Sigmoid colon (tissue), 3 donors: ENCODE data around the gene DNER.

Experiments
- CTCF ChIP-seq, 4 experiments: fragments of 450-650 bp in 3 of 4; fragments of 200-600 bp in 1 of 4; IDR thresholded peaks; one replicate each; pipeline ENCODE4 v1.5.1; 2016 to 2019; ENCODE audit warnings: antibody characterized with exemption in 4 of 4, mild to moderate bottlenecking in 3 of 4, moderate library complexity in 2 of 4
- POLR2A ChIP-seq, 2 donors: fragments of 450-650 bp; IDR thresholded peaks; one replicate each; pipeline ENCODE4 v1.6.1; 2016; ENCODE audit warnings: antibody characterized with exemption in 2 of 2, mild to moderate bottlenecking in 2 of 2, moderate library complexity in 2 of 2

GRCh38 chr2:229401171-229401865 lies 313.0 kb downstream of the DNER start:
- TF ChIP-seq POLR2A (IDR thresholded peaks at IDR 0.05): no peak
- TF ChIP-seq CTCF (IDR thresholded peaks at IDR 0.05): no peak
